ENCODE measurements around the gene LNPEP. TPM values are rescaled to one million over a fixed set of nuclear protein-coding genes. Genes with fewer than 3 reads are reported as not detected.

Gene LNPEP
- total RNA-seq, 1 donor from 2014 or later: 96.5 TPM

GRCh38 chr5:96904054-96904931, 31.6 kb upstream of the LNPEP start:
- intact Hi-C loops (cut with micrococcal nuclease): loop anchor here (2.0 kb wide), 1 partner anchor 17 kb away; no protein-coding TSS in a partner anchor
- H3K36me3 Mint-ChIP-seq (ENCODE audit: low read depth): peaks cover 75% of the 10 kb centered on the region
- ChIA-PET POLR2A (interaction anchor here (0.6 to 2.8 kb wide), 7 partner anchors 11 to 96 kb away, joined by 3 to 7 read pairs (median 3); partner anchors contain the start of genes ERAP1, ERAP2 and LNPEP), CTCF (interaction anchor here (1.0 to 1.6 kb wide), 3 partner anchors 29 to 35 kb away, joined by 4 to 11 read pairs (median 5); partner anchors contain the start of gene LNPEP)
- TF ChIP-seq CTCF (IDR thresholded peaks at IDR 0.05): no peak
- no peak for ATAC-seq (ENCODE audit: low read depth)
- H3K9me3 Mint-ChIP-seq: no peaks in the 10 kb centered on the region
- no peaks in the 10 kb centered on the region for H3K27me3 Mint-ChIP-seq
- peaks cover 15% of the 10 kb centered on the region for H3K4me1 Mint-ChIP-seq
- no peak for DNase-seq
- peak overlapping the region; percentile 37 for H3K27ac Mint-ChIP-seq
- H3K4me3 Mint-ChIP-seq: no peak overlapping the region

GRCh38 chr5:96905864-96906263, 30.0 kb upstream of the LNPEP start:
- Mint-ChIP-seq H3K36me3 (ENCODE audit: low read depth) (peaks cover 76% of the 10 kb centered on the region), H3K27me3 (no peaks in the 10 kb centered on the region), H3K27ac (no peak overlapping the region), H3K9me3 (no peaks in the 10 kb centered on the region), H3K4me3 (no peak overlapping the region), H3K4me1 (peaks cover 13% of the 10 kb centered on the region)
- POLR2A ChIA-PET: interaction anchor here (1.5 kb wide), 1 partner anchor 37 kb away, joined by 3 read pairs; no protein-coding TSS in a partner anchor
- ATAC-seq (ENCODE audit: low read depth): no peak
- TF ChIP-seq CTCF (IDR thresholded peaks at IDR 0.05): no peak
- intact Hi-C loops (cut with micrococcal nuclease): loop anchor here (2.0 kb wide), 1 partner anchor 15 kb away; no protein-coding TSS in a partner anchor
- DNase-seq: no peak
- CTCF ChIA-PET: no interaction called here

GRCh38 chr5:96909003-96909402, 26.9 kb upstream of the LNPEP start:
- no peak for ATAC-seq (ENCODE audit: low read depth)
- Mint-ChIP-seq H3K27me3 (no peaks in the 10 kb centered on the region), H3K4me3 (no peak overlapping the region), H3K36me3 (ENCODE audit: low read depth) (peaks cover 64% of the 10 kb centered on the region), H3K27ac (no peak overlapping the region), H3K4me1 (peaks cover 7% of the 10 kb centered on the region), H3K9me3 (no peaks in the 10 kb centered on the region)
- no peak for TF ChIP-seq CTCF (IDR thresholded peaks at IDR 0.05)
- CTCF ChIA-PET: no interaction called here
- intact Hi-C loops (cut with micrococcal nuclease): no loop called here
- DNase-seq: no peak
- POLR2A ChIA-PET: interaction anchor here (0.9 kb wide), 1 partner anchor 25 kb away, joined by 3 read pairs; no protein-coding TSS in a partner anchor

GRCh38 chr5:96909435-96909834, 26.4 kb upstream of the LNPEP start:
- no peak for TF ChIP-seq CTCF (IDR thresholded peaks at IDR 0.05)
- H3K27ac Mint-ChIP-seq: no peak overlapping the region
- no peaks in the 10 kb centered on the region for H3K9me3 Mint-ChIP-seq
- no peaks in the 10 kb centered on the region for H3K27me3 Mint-ChIP-seq
- H3K4me1 Mint-ChIP-seq: peaks cover 8% of the 10 kb centered on the region
- CTCF ChIA-PET: no interaction called here
- POLR2A ChIA-PET: interaction anchor here (1.3 kb wide), 1 partner anchor 13 kb away, joined by 12 read pairs; no protein-coding TSS in a partner anchor
- DNase-seq (no peak), ATAC-seq (ENCODE audit: low read depth) (no peak)
- H3K4me3 Mint-ChIP-seq: no peak overlapping the region
- intact Hi-C loops (cut with micrococcal nuclease): no loop called here
- H3K36me3 Mint-ChIP-seq (ENCODE audit: low read depth): peaks cover 64% of the 10 kb centered on the region

- Mint-ChIP-seq H3K36me3 (ENCODE audit: low read depth) (peaks cover 61% of the 10 kb centered on the region), H3K9me3 (no peaks in the 10 kb centered on the region), H3K4me3 (no peak overlapping the region), H3K27me3 (no peaks in the 10 kb centered on the region), H3K4me1 (peaks cover 8% of the 10 kb centered on the region), H3K27ac (no peak overlapping the region)
- CTCF ChIA-PET: interaction anchor here (1.2 kb wide), 1 partner anchor 42 kb away, joined by 5 read pairs; no protein-coding TSS in a partner anchor
- ATAC-seq (ENCODE audit: low read depth) (no peak), DNase-seq (no peak)
- POLR2A ChIA-PET: interaction anchor here (1.0 kb wide), 1 partner anchor 12 kb away, joined by 5 read pairs; no protein-coding TSS in a partner anchor
- intact Hi-C loops (cut with micrococcal nuclease): no loop called here
- TF ChIP-seq CTCF (IDR thresholded peaks at IDR 0.05): no peak
These were observed 24.7 kb upstream of the LNPEP start for GRCh38 chr5:96911139-96911538.

All from activated B cell treated with CpG ODN at 0.5 μM for 24 hours (primary cell).